CD14-positive monocyte (primary cell): ENCODE results near the gene SMG1. TPM values are rescaled to one million over a fixed set of nuclear protein-coding genes. Genes with fewer than 3 reads are reported as not detected.

Experiments used
- DNase-seq, 3 donors: peaks; one replicate each; pipeline ENCODE4 v3.0.0-alpha.2; 2011 to 2022
- H2AFZ ChIP-seq: 2 replicates; pipeline ENCODE4 v1.6.0; 2012; ENCODE audit warnings: mild to moderate bottlenecking, low read depth, low read length, inconsistent platforms; ENCODE audit not compliant: insufficient read depth, poor library complexity, severe bottlenecking
- H3K27ac ChIP-seq, 2 donors: 1 replicate in 1 of 2; 2 replicates in 1 of 2; pipeline ENCODE4 v1.5.1; 2012 to 2013; ENCODE audit warnings: low read length in 2 of 2, control low read depth in 1 of 2, inconsistent platforms in 1 of 2, low read depth in 1 of 2, mild to moderate bottlenecking in 1 of 2
- H3K27me3 ChIP-seq, 2 donors: one replicate each; pipeline versions ENCODE4 v1.6.0 to v1.6.1; 2011 to 2013; ENCODE audit warnings: low read length in 2 of 2; ENCODE audit not compliant: control insufficient read depth in 2 of 2, insufficient read depth in 2 of 2
- H3K36me3 ChIP-seq, 2 donors: replicated peaks in 1 of 2; 1 replicate in 1 of 2; 2 replicates in 1 of 2; pipeline versions ENCODE4 v1.5.1 to v1.6.1; 2012 to 2013; ENCODE audit warnings: low read length in 2 of 2, control low read depth in 1 of 2, inconsistent platforms in 1 of 2, mild to moderate bottlenecking in 1 of 2; ENCODE audit not compliant: insufficient read depth in 2 of 2, control insufficient read depth in 1 of 2
- H3K4me1 ChIP-seq, 2 donors: 1 replicate in 1 of 2; 2 replicates in 1 of 2; pipeline versions ENCODE4 v1.5.1 to v1.6.1; 2012 to 2013; ENCODE audit warnings: low read length in 2 of 2, control low read depth in 1 of 2, inconsistent platforms in 1 of 2, mild to moderate bottlenecking in 1 of 2, moderate library complexity in 1 of 2; ENCODE audit not compliant: insufficient read depth in 2 of 2, control insufficient read depth in 1 of 2
- H3K4me2 ChIP-seq: replicated peaks from 2 replicates; pipeline ENCODE3; 2012; ENCODE audit warnings: low read length, moderate library complexity, mild to moderate bottlenecking; ENCODE audit not compliant: poor library complexity, severe bottlenecking; ENCODE audit errors: extremely low read depth
- H3K4me3 ChIP-seq, 3 experiments: fragments of 200-600 bp in 1 of 3; sonication (generic) in 1 of 3; replicated peaks in 1 of 3; 1 replicate in 2 of 3; 2 replicates in 1 of 3; pipeline ENCODE4 v1.5.1; 2011 to 2013; ENCODE audit warnings: low read length in 3 of 3, mild to moderate bottlenecking in 3 of 3, control low read depth in 2 of 3, low read depth in 2 of 3, inconsistent platforms in 1 of 3, moderate library complexity in 1 of 3
- H3K79me2 ChIP-seq: 2 replicates; pipeline ENCODE4 v1.6.0; 2012; ENCODE audit warnings: mild to moderate bottlenecking, control low read depth, inconsistent platforms, low read length, moderate library complexity; ENCODE audit not compliant: insufficient read depth
- H3K9ac ChIP-seq: 2 replicates; pipeline ENCODE4 v1.6.0; 2017; ENCODE audit warnings: low read length, mild to moderate bottlenecking; ENCODE audit not compliant: insufficient read depth, poor library complexity, severe bottlenecking
- H3K9me3 ChIP-seq, 2 donors: replicated peaks in 1 of 2; 1 replicate in 1 of 2; 2 replicates in 1 of 2; pipeline versions ENCODE4 v1.5.1 to v1.6.1; 2012 to 2013; ENCODE audit warnings: low read length in 2 of 2, control low read depth in 1 of 2; ENCODE audit not compliant: control insufficient read depth in 1 of 2, insufficient read depth in 1 of 2
- H4K20me1 ChIP-seq: 2 replicates; pipeline ENCODE4 v1.6.0; 2012; ENCODE audit warnings: mild to moderate bottlenecking, low read length, control low read depth, moderate library complexity; ENCODE audit not compliant: insufficient read depth
- H3K27ac Mint-ChIP-seq, 7 donors: one replicate each; pipeline ENCODE4 v1.8.0; 2020; ENCODE audit warnings: mild to moderate bottlenecking in 7 of 7, mixed read lengths in 7 of 7, moderate library complexity in 6 of 7, inconsistent platforms in 2 of 7
- H3K27me3 Mint-ChIP-seq, 3 donors: one replicate each; pipeline ENCODE4 v1.8.0; 2021 to 2022; ENCODE audit warnings: low read depth in 3 of 3, mild to moderate bottlenecking in 3 of 3, mixed read lengths in 3 of 3, moderate library complexity in 3 of 3, inconsistent platforms in 1 of 3
- H3K36me3 Mint-ChIP-seq, 2 donors: one replicate each; pipeline ENCODE4 v1.8.0; 2020; ENCODE audit warnings: mixed read lengths in 2 of 2, inconsistent platforms in 1 of 2, mild to moderate bottlenecking in 1 of 2
- H3K4me1 Mint-ChIP-seq: one replicate; pipeline ENCODE4 v1.8.0; 2020; ENCODE audit warnings: mild to moderate bottlenecking, mixed read lengths
- H3K4me3 Mint-ChIP-seq, 2 donors: one replicate each; pipeline ENCODE4 v1.8.0; 2020; ENCODE audit warnings: mild to moderate bottlenecking in 2 of 2, mixed read lengths in 2 of 2, moderate library complexity in 1 of 2
- H3K9me3 Mint-ChIP-seq, 7 donors: one replicate each; pipeline ENCODE4 v1.8.0; 2020 to 2022; ENCODE audit warnings: mixed read lengths in 7 of 7, mild to moderate bottlenecking in 6 of 7, moderate library complexity in 6 of 7, inconsistent platforms in 2 of 7
- WGBS: methylation state at CpG from one replicate; pipeline ENCODE4 v1.1.5; 2013; ENCODE audit warnings: missing lambda C conversion rate; ENCODE audit not compliant: insufficient coverage; 5-methylcytosine and 5-hydroxymethylcytosine counted together
- intact Hi-C, 2 donors: fragments of 100-400 bp; cut with micrococcal nuclease; formaldehyde crosslinking; loops; one replicate each; pipeline versions ENCODE4 v1.15.0 to v1.15.1; 2023
- polyA plus RNA-seq, 3 donors: library from polyadenylated mRNA; depleted of rRNA in 1 of 3; unstranded in 2 of 3; stranded (reverse) in 1 of 3; fragments of 300-500 nt in 2 of 3; fragments of >200 nt in 1 of 3; fragmentation: Illumina TruSeq in 2 of 3; gene quantifications; 1 replicate in 2 of 3; 2 replicates in 1 of 3; pipeline ENCODE4 v1.2.3, GENCODE V29; 2012 to 2021
- TF ChIP-seq, protein P1 (sequence below): fragments of 200-600 bp; IDR thresholded peaks from one replicate; pipeline ENCODE4 v1.8.0; 2022; ENCODE audit warnings: antibody characterized with exemption, mild to moderate bottlenecking

SMG1 gene
- polyA plus RNA-seq, 3 donors: 2.4 to 31.8 (median 7.1) TPM

- peaks cover 56% of the 10 kb centered on the region for H4K20me1 ChIP-seq
- H3K4me3 Mint-ChIP-seq: peak overlapping the region; percentile 98
- H3K4me3 ChIP-seq: peak overlapping the region; percentile 79 to 98 (median 93)
- H3K27ac ChIP-seq: peak overlapping the region in 1 of 2 donors; percentile 85
- peak overlapping the region; percentile 96 for H3K9ac ChIP-seq
- peak overlapping the region; percentile 87 to 95 (median 92) for H3K27ac Mint-ChIP-seq
- intact Hi-C loops: no loop called here
- H3K36me3 Mint-ChIP-seq: peaks cover 64 to 77% of the 10 kb centered on the region in 2 donors
- H2AFZ ChIP-seq: peak overlapping the region; percentile 98
- DNase-seq: no peak
- peaks cover 56 to 78% of the 10 kb centered on the region in 2 donors for H3K36me3 ChIP-seq
- H3K27me3 Mint-ChIP-seq: no peaks in the 10 kb centered on the region
- WGBS: 20% methylated on average over 16 of the region's 20 CpGs
- H3K79me2 ChIP-seq: peaks cover 83% of the 10 kb centered on the region
- peaks cover 21 to 32% of the 10 kb centered on the region in 2 donors for H3K4me1 ChIP-seq
- H3K27me3 ChIP-seq: no peaks in the 10 kb centered on the region
- peak overlapping the region; percentile 80 for H3K4me2 ChIP-seq
- H3K4me1 Mint-ChIP-seq: peaks cover 44% of the 10 kb centered on the region
- TF ChIP-seq, protein P1, sequence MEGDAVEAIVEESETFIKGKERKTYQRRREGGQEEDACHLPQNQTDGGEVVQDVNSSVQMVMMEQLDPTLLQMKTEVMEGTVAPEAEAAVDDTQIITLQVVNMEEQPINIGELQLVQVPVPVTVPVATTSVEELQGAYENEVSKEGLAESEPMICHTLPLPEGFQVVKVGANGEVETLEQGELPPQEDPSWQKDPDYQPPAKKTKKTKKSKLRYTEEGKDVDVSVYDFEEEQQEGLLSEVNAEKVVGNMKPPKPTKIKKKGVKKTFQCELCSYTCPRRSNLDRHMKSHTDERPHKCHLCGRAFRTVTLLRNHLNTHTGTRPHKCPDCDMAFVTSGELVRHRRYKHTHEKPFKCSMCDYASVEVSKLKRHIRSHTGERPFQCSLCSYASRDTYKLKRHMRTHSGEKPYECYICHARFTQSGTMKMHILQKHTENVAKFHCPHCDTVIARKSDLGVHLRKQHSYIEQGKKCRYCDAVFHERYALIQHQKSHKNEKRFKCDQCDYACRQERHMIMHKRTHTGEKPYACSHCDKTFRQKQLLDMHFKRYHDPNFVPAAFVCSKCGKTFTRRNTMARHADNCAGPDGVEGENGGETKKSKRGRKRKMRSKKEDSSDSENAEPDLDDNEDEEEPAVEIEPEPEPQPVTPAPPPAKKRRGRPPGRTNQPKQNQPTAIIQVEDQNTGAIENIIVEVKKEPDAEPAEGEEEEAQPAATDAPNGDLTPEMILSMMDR: no peak
- no peaks in the 10 kb centered on the region for H3K9me3 ChIP-seq
- peaks cover 0 to 8% (median 0%) of the 10 kb centered on the region in 7 donors for H3K9me3 Mint-ChIP-seq
Observed at GRCh38 chr16:18788828-18789514, 137.2 kb downstream of the SMG1 start.

- Histone ChIP-seq H3K4me1 (peaks cover 21 to 28% of the 10 kb centered on the region in 2 donors), H4K20me1 (peaks cover 73% of the 10 kb centered on the region), H3K9ac (no peak overlapping the region), H3K4me2 (no peak overlapping the region), H2AFZ (no peak overlapping the region), H3K4me3 (no peak overlapping the region), H3K27me3 (no peaks in the 10 kb centered on the region), H3K27ac (peak overlapping the region in 1 of 2 donors; percentile 37), H3K9me3 (no peaks in the 10 kb centered on the region), H3K36me3 (peaks cover 59 to 67% of the 10 kb centered on the region in 2 donors), H3K79me2 (peaks cover 68% of the 10 kb centered on the region)
- Mint-ChIP-seq H3K9me3 (peaks cover 0 to 3% (median 0%) of the 10 kb centered on the region in 7 donors), H3K4me3 (no peak overlapping the region), H3K27me3 (no peaks in the 10 kb centered on the region), H3K4me1 (peaks cover 41% of the 10 kb centered on the region), H3K27ac (peak overlapping the region in 2 of 7 donors; percentile 37 to 81), H3K36me3 (peaks cover 58 to 71% of the 10 kb centered on the region in 2 donors)
- WGBS: 83% methylated on average over 3 of the region's 8 CpGs
- intact Hi-C loops: no loop called here
- DNase-seq: no peak
- TF ChIP-seq, protein P1: no peak
Observed at GRCh38 chr16:18784917-18785623, 141.1 kb downstream of the SMG1 start.
